Fibroblast of mammary gland (primary cell): ENCODE data around the gene SEMA3G.

Experiments
- DNase-seq: peaks from one replicate; pipeline ENCODE4 v3.0.0-alpha.2; 2010; ENCODE audit warnings: low read depth
- H3K4me3 ChIP-seq: 2 replicates; pipeline ENCODE4 v1.5.1; 2011; ENCODE audit warnings: low read depth, mild to moderate bottlenecking, low read length, moderate library complexity; ENCODE audit not compliant: control insufficient read depth
- TF ChIP-seq, protein P1 (sequence below): conservative IDR thresholded peaks from 2 replicates; pipeline ENCODE4 v1.5.1; 2011; ENCODE audit warnings: low read depth, low read length, inconsistent platforms; ENCODE audit not compliant: control insufficient read depth, insufficient read depth

SEMA3G gene

DNA sequence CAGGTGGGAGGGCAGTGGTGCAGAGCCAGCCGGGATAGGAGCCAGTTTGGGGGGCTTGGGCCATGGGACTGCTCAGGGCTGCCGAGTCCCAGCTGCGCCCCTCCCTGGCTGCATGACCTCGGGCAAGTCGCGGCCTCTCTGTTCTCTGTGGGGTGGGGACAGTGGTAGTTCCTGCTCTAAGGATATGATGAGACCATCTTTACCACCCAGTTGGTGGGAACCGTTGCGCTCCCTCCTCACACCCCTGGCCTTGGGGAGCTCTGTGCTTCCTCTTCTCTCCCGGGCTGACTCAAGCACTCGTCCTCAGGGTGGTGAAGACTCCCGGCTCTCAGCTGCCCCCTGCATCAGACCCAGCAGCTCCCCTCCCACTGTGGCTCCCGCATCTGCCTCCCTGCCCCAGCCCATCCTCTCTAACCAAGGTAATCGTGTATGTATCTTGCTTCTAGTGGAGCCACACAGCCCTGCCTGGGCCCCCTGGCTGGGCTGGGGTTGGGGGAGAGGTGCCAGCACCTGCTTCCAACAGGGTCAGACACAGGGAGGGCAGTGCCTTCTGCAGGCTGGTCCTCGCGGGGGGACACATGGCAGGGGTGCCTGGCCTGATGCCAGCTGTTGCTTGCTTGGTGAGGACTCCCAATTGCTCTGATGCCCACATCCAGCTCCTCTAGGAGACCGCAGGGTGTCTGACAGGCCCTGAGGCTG is 35.1 kb upstream of the SEMA3G start:
- DNase-seq, result no peak

GRCh38 chr3:52479037-52479876 is 34.4 kb upstream of the SEMA3G start:
- DNase-seq, result no peak
- H3K4me3 ChIP-seq, result no peak overlapping the region
- TF ChIP-seq, protein P1, sequence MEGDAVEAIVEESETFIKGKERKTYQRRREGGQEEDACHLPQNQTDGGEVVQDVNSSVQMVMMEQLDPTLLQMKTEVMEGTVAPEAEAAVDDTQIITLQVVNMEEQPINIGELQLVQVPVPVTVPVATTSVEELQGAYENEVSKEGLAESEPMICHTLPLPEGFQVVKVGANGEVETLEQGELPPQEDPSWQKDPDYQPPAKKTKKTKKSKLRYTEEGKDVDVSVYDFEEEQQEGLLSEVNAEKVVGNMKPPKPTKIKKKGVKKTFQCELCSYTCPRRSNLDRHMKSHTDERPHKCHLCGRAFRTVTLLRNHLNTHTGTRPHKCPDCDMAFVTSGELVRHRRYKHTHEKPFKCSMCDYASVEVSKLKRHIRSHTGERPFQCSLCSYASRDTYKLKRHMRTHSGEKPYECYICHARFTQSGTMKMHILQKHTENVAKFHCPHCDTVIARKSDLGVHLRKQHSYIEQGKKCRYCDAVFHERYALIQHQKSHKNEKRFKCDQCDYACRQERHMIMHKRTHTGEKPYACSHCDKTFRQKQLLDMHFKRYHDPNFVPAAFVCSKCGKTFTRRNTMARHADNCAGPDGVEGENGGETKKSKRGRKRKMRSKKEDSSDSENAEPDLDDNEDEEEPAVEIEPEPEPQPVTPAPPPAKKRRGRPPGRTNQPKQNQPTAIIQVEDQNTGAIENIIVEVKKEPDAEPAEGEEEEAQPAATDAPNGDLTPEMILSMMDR, result no peak

More for the DNA sequence above, 35.1 kb upstream of the SEMA3G start:
- no peak overlapping the region for H3K4me3 ChIP-seq
- TF ChIP-seq, protein P1, result no peak

- H3K4me3 ChIP-seq, result no peak overlapping the region
- no peak for DNase-seq
- TF ChIP-seq, protein P1, result no peak
Measured at GRCh38 chr3:52477796-52478095, 32.8 kb upstream of the SEMA3G start.

GRCh38 chr3:52477076-52477795 is 32.3 kb upstream of the SEMA3G start:
- no peak overlapping the region for H3K4me3 ChIP-seq
- no peak for DNase-seq
- TF ChIP-seq, protein P1, result no peak

DNA sequence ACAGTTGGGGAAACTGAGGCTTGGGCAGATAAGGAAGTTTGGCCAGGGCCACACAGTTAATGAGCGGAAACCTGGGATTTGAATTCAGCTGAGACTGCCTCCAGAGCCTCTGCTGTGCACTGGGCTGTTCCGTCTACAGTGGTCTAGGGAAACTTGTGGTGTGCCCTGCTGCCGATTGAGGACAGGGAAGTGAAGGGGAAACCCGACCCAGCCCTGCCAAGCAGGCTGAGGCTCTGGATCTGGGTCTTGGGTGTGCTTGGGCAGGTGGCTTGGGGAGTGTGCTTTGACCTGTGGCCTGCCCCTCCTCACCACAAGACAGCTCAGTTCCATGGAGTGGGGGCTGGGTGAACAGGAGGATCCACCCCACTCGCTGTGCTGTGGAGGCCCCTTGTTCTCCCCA is 28.1 kb upstream of the SEMA3G start:
- H3K4me3 ChIP-seq, result no peak overlapping the region
- TF ChIP-seq, protein P1, result no peak
- DNase-seq, result no peak

DNA sequence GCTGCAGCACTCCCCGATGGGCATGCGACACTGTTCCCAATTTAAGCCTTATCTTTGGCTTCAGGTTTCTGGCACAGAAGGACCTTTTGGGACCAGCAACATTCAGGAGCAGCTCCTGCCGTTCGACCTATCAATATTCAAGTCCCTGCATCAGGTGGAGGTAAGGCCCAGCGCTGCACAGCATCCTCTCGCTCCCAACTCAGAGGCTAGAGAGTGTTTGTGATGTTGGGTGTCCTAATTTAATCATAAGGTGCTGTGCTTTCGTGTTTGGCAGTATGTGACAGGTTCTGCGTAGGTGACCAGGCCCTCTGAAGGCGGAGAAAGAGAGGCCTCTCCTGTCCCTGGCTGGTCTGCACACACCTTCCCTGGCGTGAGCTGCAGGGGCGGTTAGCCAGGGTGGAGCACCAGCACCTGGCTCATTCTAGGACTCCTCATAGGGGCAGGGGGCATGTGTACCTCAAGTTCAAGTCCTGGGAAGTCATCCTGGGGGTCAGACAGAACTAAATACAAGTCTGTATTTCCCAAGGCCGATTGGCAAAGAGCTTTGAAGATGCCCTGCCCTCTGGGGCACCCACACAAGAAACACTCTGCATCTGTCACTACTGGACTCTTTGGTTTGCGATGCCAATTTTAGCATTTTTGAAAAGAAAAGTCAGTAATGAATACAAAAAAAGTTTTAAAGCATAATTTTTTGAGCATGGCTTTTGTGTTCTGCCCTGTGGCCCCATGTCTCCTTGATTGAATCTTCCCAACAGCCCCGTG is 27.5 kb upstream of the SEMA3G start:
- TF ChIP-seq, protein P1, result no peak
- no peak for DNase-seq
- H3K4me3 ChIP-seq, result no peak overlapping the region
